GM23248 (cell line): ENCODE results near the gene EIF4E3.

Source experiments
- EZH2 ChIP-seq: fragments of 200-600 bp; sonication (generic); IDR thresholded peaks from 2 replicates; pipeline ENCODE4 v1.6.1; 2018; ENCODE audit warnings: antibody characterized with exemption, mild to moderate bottlenecking; ENCODE audit not compliant: insufficient read depth, poor library complexity, severe bottlenecking
- EZH2phosphoT487 ChIP-seq: fragments of 200-600 bp; sonication (generic); IDR thresholded peaks from 2 replicates; pipeline ENCODE4 v1.6.1; 2018; ENCODE audit warnings: antibody characterized with exemption, moderate library complexity, mild to moderate bottlenecking, low read depth; ENCODE audit not compliant: insufficient read depth

DNA sequence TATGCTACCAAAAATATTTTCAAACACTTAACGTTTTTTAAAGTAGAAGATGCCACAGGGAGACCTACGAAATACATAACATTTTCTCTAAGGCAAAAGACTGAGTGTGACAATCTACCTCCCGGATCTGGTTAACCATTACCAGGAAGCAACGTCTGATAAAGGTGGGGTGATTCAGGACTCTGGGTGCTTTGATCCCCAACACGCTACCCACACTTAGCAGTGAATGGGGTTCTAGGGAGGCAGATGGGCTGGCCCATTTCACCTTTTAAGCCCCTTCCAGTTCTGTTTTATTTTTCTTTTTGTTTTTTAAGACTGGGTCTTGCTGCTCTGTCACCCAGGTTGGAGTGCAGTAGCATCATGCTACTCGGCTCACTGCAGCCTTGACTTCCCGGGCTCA lies 39.5 kb downstream of the EIF4E3 start:
- TF ChIP-seq EZH2phosphoT487 = no peak
- no peak for TF ChIP-seq EZH2
